Anterior cingulate cortex (tissue), 58 donors: ENCODE results near the gene OXLD1.

ENCODE experiments used
- DNase-seq, 58 donors: peaks; one replicate each; lab custom pipeline; 2025; lab: John Stamatoyannopoulos, UW

The OXLD1 gene

GRCh38 chr17:81683584-81684441 is 17.4 kb upstream of the OXLD1 start, which contains the start of the genes ARL16 and HGS:
Gene ARL16, minus strand, starts transcription at chr17:81683797. Its CDS starts 44 bp downstream, at chr17:81683753.
Gene HGS, plus strand, starts transcription at chr17:81684011. Its CDS starts 56 bp downstream, at chr17:81684067.
- peak; percentile 76 to 99 (median 96) for DNase-seq

- peak in 3 of 58 donors; percentile 27 to 39 (median 39) for DNase-seq
Measured at GRCh38 chr17:81683208-81683583, 16.8 kb upstream of the OXLD1 start.

- DNase-seq: peak in 2 of 58 donors; percentile 18 to 32
Measured at GRCh38 chr17:81682565-81683207, 16.3 kb upstream of the OXLD1 start.

GRCh38 chr17:81681672-81682071 is 15.3 kb upstream of the OXLD1 start:
- DNase-seq: peak in 6 of 58 donors; percentile 9 to 44 (median 20)

GRCh38 chr17:81680150-81680549 is 13.7 kb upstream of the OXLD1 start:
- no peak for DNase-seq

- DNase-seq: peak in 3 of 58 donors; percentile 22 to 37 (median 33)
Measured at GRCh38 chr17:81676906-81677305, 10.5 kb upstream of the OXLD1 start.

GRCh38 chr17:81675515-81676221 is 9.3 kb upstream of the OXLD1 start:
- peak in 16 of 58 donors; percentile 4 to 44 (median 31) for DNase-seq

GRCh38 chr17:81673561-81674258 is 7.3 kb upstream of the OXLD1 start:
- DNase-seq: no peak

GRCh38 chr17:81672954-81673353 is 6.5 kb upstream of the OXLD1 start:
- no peak for DNase-seq

GRCh38 chr17:81672504-81672903 is 6.1 kb upstream of the OXLD1 start:
- no peak for DNase-seq

- DNase-seq: no peak
Measured at GRCh38 chr17:81667754-81668153, 1.3 kb upstream of the OXLD1 start.

- DNase-seq: peak in 2 of 58 donors; percentile 39 to 43
Measured at GRCh38 chr17:81666092-81666341, 388 bp downstream of the OXLD1 start.

- peak in 2 of 58 donors; percentile 12 to 22 for DNase-seq
Measured at GRCh38 chr17:81665205-81666091, 957 bp downstream of the OXLD1 start.

GRCh38 chr17:81664051-81664470 is 2.3 kb downstream of the OXLD1 start:
- no peak for DNase-seq

GRCh38 chr17:81662002-81662401 is 4.4 kb downstream of the OXLD1 start:
- no peak for DNase-seq

GRCh38 chr17:81660441-81660840 is 6.0 kb downstream of the OXLD1 start:
- no peak for DNase-seq

- DNase-seq: no peak
Measured at GRCh38 chr17:81659038-81659437, 7.4 kb downstream of the OXLD1 start.

GRCh38 chr17:81656835-81657234 is 9.6 kb downstream of the OXLD1 start:
- DNase-seq: no peak

- no peak for DNase-seq
Measured at GRCh38 chr17:81656118-81656743, 10.2 kb downstream of the OXLD1 start, which contains the start of gene PDE6G. Gene PDE6G, minus strand, starts transcription at chr17:81656542. Its CDS starts 3,237 bp downstream, at chr17:81653305.
